K562 (cell line): Measurements from ENCODE around the gene HSD17B12. TPM values are rescaled to one million over a fixed set of nuclear protein-coding genes. Genes with fewer than 3 reads are reported as not detected.

Source experiments
- ATAC-seq: fragments of 200-7000 bp; cut with Tn5 transposase; 3 replicates; pipeline ENCODE4 v1.9.1; 2020; ENCODE audit warnings: moderate library complexity
- BruUV-seq: library from RNA; stranded (reverse); fragments of 400-500 nt; replicated peaks from 2 replicates; lab custom pipeline; 2021; lab: Mats Ljungman, UMichigan
- CTCF ChIA-PET: fragments of 300-600 bp; formaldehyde crosslinking; extraction: SDS; loops from one replicate; lab custom pipeline; 2021; ENCODE audit warnings: low intra/inter-chr PET ratio; lab: Yijun Ruan, JAX
- POLR2A ChIA-PET: fragments of 300-600, 350-650 bp; sonication (Branson Sonifier 250); formaldehyde crosslinking; extraction: SDS; loops from one replicate; lab custom pipeline; 2021; ENCODE audit warnings: antibody characterized with exemption, inconsistent platforms; lab: Yijun Ruan, JAX
- DNase-seq, 4 experiments: peaks; one replicate each; pipeline versions ENCODE4 v3.0.0 to v3.0.0-alpha.2; 2011 to 2018; ENCODE audit warnings: low spot score in 3 of 4, mixed read lengths in 3 of 4; ENCODE audit errors: extremely low read depth in 1 of 4
- FAIRE-seq: peaks from 2 replicates; lab custom pipeline; 2011; peaks lifted over from hg19 to GRCh38; lab: Jason Lieb, UNC
- H2AFZ ChIP-seq: 2 replicates; pipeline ENCODE4 v1.6.0; 2011; ENCODE audit warnings: low read depth, low read length, control low read depth, inconsistent platforms
- H3K27ac ChIP-seq: fragments of 200-600 bp; 3 replicates; pipeline ENCODE4 v1.8.0; 2011; ENCODE audit warnings: low read depth, mild to moderate bottlenecking, control low read depth, inconsistent platforms, low read length, moderate library complexity, mixed read lengths; ENCODE audit errors: extremely low read depth
- H3K27me3 ChIP-seq, 2 experiments: fragments of 300-600 bp in 1 of 2; 2 replicates in 1 of 2; 3 replicates in 1 of 2; pipeline versions ENCODE4 v1.6.0 to v1.8.0; 2011; ENCODE audit warnings: inconsistent platforms in 2 of 2, low read length in 2 of 2, mild to moderate bottlenecking in 1 of 2, mixed read lengths in 1 of 2, moderate library complexity in 1 of 2; ENCODE audit not compliant: control insufficient read depth in 2 of 2, insufficient read depth in 2 of 2
- H3K36me3 ChIP-seq: fragments of 300-600 bp; 3 replicates; pipeline ENCODE4 v1.8.0; 2011; ENCODE audit warnings: mild to moderate bottlenecking, low read length, inconsistent platforms; ENCODE audit not compliant: control insufficient read depth, insufficient read depth
- H3K4me1 ChIP-seq, 2 experiments: fragments of 200-600 bp in 1 of 2; replicated peaks in 1 of 2; 2 replicates in 1 of 2; 3 replicates in 1 of 2; pipeline versions ENCODE4 v1.5.1 to v1.8.0; 2011; ENCODE audit warnings: inconsistent platforms in 2 of 2, low read length in 2 of 2, mild to moderate bottlenecking in 1 of 2, mixed read lengths in 1 of 2, moderate library complexity in 1 of 2; ENCODE audit not compliant: control insufficient read depth in 2 of 2, insufficient read depth in 2 of 2
- H3K4me2 ChIP-seq: 2 replicates; pipeline ENCODE4 v1.6.1; 2011; ENCODE audit warnings: low read length, control low read depth, inconsistent platforms, mixed read lengths; ENCODE audit not compliant: insufficient read depth
- H3K4me3 ChIP-seq: fragments of 200-600 bp; sonication (generic), shearing (Covaris generic); 2 replicates; pipeline ENCODE4 v1.5.1; 2016; ENCODE audit warnings: control low read depth, inconsistent platforms
- H3K79me2 ChIP-seq: fragments of 200-600 bp; 3 replicates; pipeline ENCODE4 v1.8.0; 2011; ENCODE audit warnings: low read length, inconsistent platforms; ENCODE audit not compliant: control insufficient read depth, insufficient read depth
- H3K9ac ChIP-seq, 2 experiments: 2 replicates each; pipeline versions ENCODE4 v1.6.0 to v1.6.1; 2011; ENCODE audit warnings: low read depth in 2 of 2, low read length in 2 of 2, control low read depth in 1 of 2, inconsistent platforms in 1 of 2, mild to moderate bottlenecking in 1 of 2, mixed read lengths in 1 of 2; ENCODE audit not compliant: insufficient read depth in 1 of 2
- H3K9me1 ChIP-seq: one replicate; pipeline ENCODE4 v1.6.0; 2011; ENCODE audit warnings: inconsistent platforms, mild to moderate bottlenecking, low read length, moderate library complexity; ENCODE audit not compliant: control insufficient read depth, insufficient read depth
- H3K9me3 ChIP-seq: replicated peaks from 2 replicates; pipeline ENCODE4 v1.5.1; 2011; ENCODE audit warnings: low read depth, low read length, inconsistent platforms; ENCODE audit not compliant: control insufficient read depth, insufficient read depth
- H4K20me1 ChIP-seq: replicated peaks from 2 replicates; pipeline ENCODE4 v1.6.1; 2011; ENCODE audit warnings: low read length, inconsistent platforms, mixed read lengths; ENCODE audit not compliant: control insufficient read depth, insufficient read depth
- ATF6 ChIP-seq: sonication (generic); formaldehyde crosslinking; IDR thresholded peaks from 2 replicates; pipeline ENCODE4 v1.4.0; 2020; ENCODE audit warnings: mild to moderate bottlenecking, missing genetic modification reagents
- BRD4 ChIP-seq: fragments of 200-600 bp; sonication (generic); IDR thresholded peaks from 2 replicates; pipeline ENCODE4 v1.6.1; 2017; ENCODE audit warnings: inconsistent platforms
- ETS1 ChIP-seq: conservative IDR thresholded peaks from 2 replicates; pipeline ENCODE4 v1.6.1; 2011; ENCODE audit warnings: low read depth, mild to moderate bottlenecking, low read length; ENCODE audit not compliant: control insufficient read depth
- ETV6 ChIP-seq, 3 experiments: fragments of 150-350 bp in 1 of 3; sonication (generic) in 1 of 3; formaldehyde crosslinking in 1 of 3; IDR thresholded peaks; 2 replicates each; pipeline versions ENCODE4 v1.6.1 to v1.8.0; 2014 to 2022; ENCODE audit warnings: borderline replicate concordance in 2 of 3, low read depth in 2 of 3, antibody characterized with exemption in 1 of 3, low read length in 1 of 3, mild to moderate bottlenecking in 1 of 3, missing genetic modification reagents in 1 of 3
- FOSL1 ChIP-seq: fragments of 200-800 bp; sonication (Bioruptor generic); conservative IDR thresholded peaks from 2 replicates; pipeline ENCODE4 v1.6.1; 2016; ENCODE audit warnings: missing genetic modification characterization, missing compliant biosample characterization
- NR2C2 ChIP-seq, 2 experiments: fragments of 200-800 bp in 1 of 2; sonication (Bioruptor generic) in 1 of 2; sonication (generic) in 1 of 2; formaldehyde crosslinking in 1 of 2; IDR thresholded peaks; 2 replicates each; pipeline versions ENCODE4 v1.6.1 to v1.8.0; 2016 to 2022; ENCODE audit warnings: mild to moderate bottlenecking in 1 of 2, missing compliant biosample characterization in 1 of 2, missing genetic modification characterization in 1 of 2, missing genetic modification reagents in 1 of 2
- POLR2H ChIP-seq: IDR thresholded peaks from 2 replicates; pipeline ENCODE4 v1.6.1; 2016; ENCODE audit warnings: missing genetic modification characterization, low read depth, mild to moderate bottlenecking, control low read depth, missing compliant biosample characterization, moderate library complexity
- RNF219 ChIP-seq: fragments of 250-450 bp; sonication (Bioruptor Pico); IDR thresholded peaks from 2 replicates; pipeline ENCODE4 v1.5.0; 2022; ENCODE audit warnings: mild to moderate bottlenecking
- SMAD4 ChIP-seq: fragments of 250-450 bp; sonication (Bioruptor Pico); conservative IDR thresholded peaks from 2 replicates; pipeline ENCODE4 v1.8.0; 2021; ENCODE audit warnings: inconsistent platforms, mild to moderate bottlenecking, moderate library complexity
- WGBS: fragments of 100-300 bp; shearing (Covaris generic); methylation state at CpG from one replicate; pipeline ENCODE4 v1.1.6; 2016; ENCODE audit warnings: low coverage, mixed read lengths; ENCODE audit not compliant: insufficient coverage; ENCODE audit errors: missing lambda C conversion rate; 5-methylcytosine and 5-hydroxymethylcytosine counted together
- in situ Hi-C: fragments of 300-500 bp; cut with MboI; formaldehyde crosslinking; loops from 4 replicates; pipeline ENCODE4 v1.15.0; 2018; ENCODE audit warnings: inconsistent platforms, mixed read lengths
- intact Hi-C: fragments of 100-400 bp; cut with micrococcal nuclease; formaldehyde crosslinking; loops from 2 replicates; pipeline ENCODE4 v1.14.2; 2022
- polyA plus RNA-seq, 8 experiments: library from polyadenylated mRNA; depleted of rRNA in 4 of 8; stranded (reverse) in 5 of 8; unstranded in 3 of 8; fragments of >200 nt; fragmentation: Nextera tagmentation in 2 of 8; fragmentation: Illumina TruSeq in 1 of 8; extraction: Ambion mirVana in 2 of 8; extraction: Trizol in 1 of 8; gene quantifications; 2 replicates each; pipeline versions ENCODE4 v1.2.1 to v1.2.3, GENCODE V29; 2011 to 2014; ENCODE audit warnings: inconsistent platforms in 1 of 8, missing spikeins in 1 of 8
- total RNA-seq, 7 experiments: library from RNA; depleted of rRNA in 6 of 7; stranded (reverse); fragments of >200 nt in 6 of 7; fragmentation: Illumina TruSeq in 2 of 7; extraction: Trizol in 2 of 7; gene quantifications; 2 replicates each; pipeline versions ENCODE4 v1.2.1 to v1.2.3, GENCODE V29; 2011 to 2021; ENCODE audit warnings: low replicate concordance in 1 of 7
- TF ChIP-seq, protein P1 (sequence below): IDR thresholded peaks from 3 replicates; pipeline ENCODE4 v1.6.1; 2011; ENCODE audit warnings: borderline replicate concordance, mild to moderate bottlenecking, moderate library complexity; ENCODE audit not compliant: insufficient read length; ENCODE audit errors: extremely low read depth

The HSD17B12 gene
- total and polyA plus RNA-seq, 9 of the 15 experiments (the other 6 are each of a cell fraction or from before 2014, with no cell fraction given): 9.1 to 34.5 (median 23.3) TPM

DNA sequence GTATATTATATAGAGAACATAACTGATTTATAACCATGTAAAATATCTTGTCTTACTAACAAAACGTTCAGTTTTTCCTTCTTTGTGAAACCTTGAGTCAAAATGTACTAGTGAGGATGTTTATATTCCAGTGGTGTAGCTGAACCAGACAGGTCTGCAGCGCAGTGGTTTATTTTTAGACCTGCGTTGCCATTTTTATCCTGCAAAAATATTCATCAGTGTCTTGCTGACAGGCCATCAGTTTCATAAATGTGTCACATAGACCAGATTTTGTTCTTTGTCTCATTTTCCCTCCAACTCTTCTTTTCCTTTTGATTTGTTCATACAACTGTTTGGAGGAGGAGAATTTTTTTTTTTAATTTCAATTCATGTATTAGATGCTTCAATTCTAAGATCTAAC lies 43.1 kb downstream of the HSD17B12 start (continued):
- TF ChIP-seq, protein P1, sequence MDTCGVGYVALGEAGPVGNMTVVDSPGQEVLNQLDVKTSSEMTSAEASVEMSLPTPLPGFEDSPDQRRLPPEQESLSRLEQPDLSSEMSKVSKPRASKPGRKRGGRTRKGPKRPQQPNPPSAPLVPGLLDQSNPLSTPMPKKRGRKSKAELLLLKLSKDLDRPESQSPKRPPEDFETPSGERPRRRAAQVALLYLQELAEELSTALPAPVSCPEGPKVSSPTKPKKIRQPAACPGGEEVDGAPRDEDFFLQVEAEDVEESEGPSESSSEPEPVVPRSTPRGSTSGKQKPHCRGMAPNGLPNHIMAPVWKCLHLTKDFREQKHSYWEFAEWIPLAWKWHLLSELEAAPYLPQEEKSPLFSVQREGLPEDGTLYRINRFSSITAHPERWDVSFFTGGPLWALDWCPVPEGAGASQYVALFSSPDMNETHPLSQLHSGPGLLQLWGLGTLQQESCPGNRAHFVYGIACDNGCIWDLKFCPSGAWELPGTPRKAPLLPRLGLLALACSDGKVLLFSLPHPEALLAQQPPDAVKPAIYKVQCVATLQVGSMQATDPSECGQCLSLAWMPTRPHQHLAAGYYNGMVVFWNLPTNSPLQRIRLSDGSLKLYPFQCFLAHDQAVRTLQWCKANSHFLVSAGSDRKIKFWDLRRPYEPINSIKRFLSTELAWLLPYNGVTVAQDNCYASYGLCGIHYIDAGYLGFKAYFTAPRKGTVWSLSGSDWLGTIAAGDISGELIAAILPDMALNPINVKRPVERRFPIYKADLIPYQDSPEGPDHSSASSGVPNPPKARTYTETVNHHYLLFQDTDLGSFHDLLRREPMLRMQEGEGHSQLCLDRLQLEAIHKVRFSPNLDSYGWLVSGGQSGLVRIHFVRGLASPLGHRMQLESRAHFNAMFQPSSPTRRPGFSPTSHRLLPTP: no peak

- Histone ChIP-seq H3K36me3 (no peaks in the 10 kb centered on the region; the same call in 2 of the 3 replicates), H3K4me1 (peaks cover 0 to 20% of the 10 kb centered on the region in 2 experiments; a peak in 3 of 5 replicates), H3K9ac (no peak overlapping the region; a peak in 1 of 4 replicates), H4K20me1 (no peaks in the 10 kb centered on the region), H3K27me3 (no peaks in the 10 kb centered on the region), H3K4me3 (no peak overlapping the region), H3K79me2 (peaks cover 12% of the 10 kb centered on the region; the same call in 1 of the 3 replicates), H3K4me2 (no peak overlapping the region), H3K9me3 (no peaks in the 10 kb centered on the region), H3K9me1 (no peaks in the 10 kb centered on the region), H3K27ac (peak overlapping the region; percentile 35; the same call in 2 of the 3 replicates), H2AFZ (peak overlapping the region; percentile 70)
- CTCF ChIA-PET: no interaction called here
- intact Hi-C loops (no loop called here), in situ Hi-C loops (no loop called here)
- FAIRE-seq (no peak), ATAC-seq (peak; percentile 78), DNase-seq (peak in 2 of 4 experiments; percentile 32 to 52)
- POLR2A ChIA-PET: no interaction called here
- 6% methylated on average over 3 of the region's 3 CpGs for WGBS
- no TSS peak for BruUV-seq
- TF ChIP-seq ATF6 (CRISPR knock-in tag) (no peak), ETV6 (IDR thresholded peaks at IDR 0.05; ENCODE audit: borderline replicate concordance in 1 of 2, low read depth in 2 of 2, low read length in 1 of 2) (no peak), ETV6 (CRISPR knock-in tag; IDR thresholded peaks at IDR 0.05; ENCODE audit: borderline replicate concordance) (no peak), NR2C2 (CRISPR knock-in tag; IDR thresholded peaks at IDR 0.05) (no peak), NR2C2 (tag; IDR thresholded peaks at IDR 0.05) (no peak), FOSL1 (tag) (peak; percentile 49; the same call in 1 of the 2 replicates), POLR2H (tag) (no peak), ETS1 (no peak), BRD4 (no peak), RNF219 (CRISPR knock-in tag) (no peak), SMAD4 (CRISPR knock-in tag) (no peak)
Observed at GRCh38 chr11:43732225-43732624, 51.7 kb downstream of the HSD17B12 start.
